HepG2 (cell line): ENCODE results near the gene CLP1. TPM values are rescaled to one million over a fixed set of nuclear protein-coding genes. Genes with fewer than 3 reads are reported as not detected.

Experiments used
- ATAC-seq: fragments of 200-7000 bp; cut with Tn5 transposase; 3 replicates; pipeline ENCODE4 v1.9.1; 2020; ENCODE audit warnings: mild to moderate bottlenecking, moderate library complexity
- BruUV-seq: library from RNA; stranded (reverse); fragments of 400-500 nt; replicated peaks from 2 replicates; lab custom pipeline; 2021; lab: Mats Ljungman, UMichigan
- CTCF ChIA-PET: fragments of 300-600 bp; formaldehyde crosslinking; extraction: SDS; loops from one replicate; lab custom pipeline; 2021; ENCODE audit warnings: low total read pairs, inconsistent platforms, low intra/inter-chr PET ratio; lab: Yijun Ruan, JAX
- POLR2A ChIA-PET: fragments of 350-600 bp; sonication (Branson Sonifier 250); formaldehyde crosslinking; loops from one replicate; lab custom pipeline; 2020; ENCODE audit warnings: antibody characterized with exemption, inconsistent platforms; lab: Yijun Ruan, JAX
- DNase-seq: peaks from one replicate; pipeline ENCODE4 v3.0.0-alpha.2; 2015; ENCODE audit warnings: low spot score
- FAIRE-seq: peaks from 3 replicates; lab custom pipeline; 2011; peaks lifted over from hg19 to GRCh38; lab: Jason Lieb, UNC
- H2AFZ ChIP-seq: one replicate; pipeline ENCODE4 v1.6.1; 2011; ENCODE audit warnings: low read length, inconsistent platforms
- H3K27ac ChIP-seq: fragments of 300-600 bp; 3 replicates; pipeline ENCODE4 v1.8.0; 2011; ENCODE audit warnings: mixed run types, mild to moderate bottlenecking, mixed read lengths, low read length, inconsistent platforms; ENCODE audit not compliant: insufficient read depth; ENCODE audit errors: extremely low read length
- H3K27me3 ChIP-seq, 2 experiments: fragments of 200-600 bp in 1 of 2; 2 replicates in 1 of 2; 3 replicates in 1 of 2; pipeline versions ENCODE4 v1.6.0 to v1.8.0; 2011; ENCODE audit warnings: low read length in 2 of 2, mild to moderate bottlenecking in 2 of 2, moderate library complexity in 2 of 2, inconsistent platforms in 1 of 2; ENCODE audit not compliant: insufficient read depth in 2 of 2, control insufficient read depth in 1 of 2
- H3K36me3 ChIP-seq, 2 experiments: fragments of 200-600 bp in 1 of 2; replicated peaks in 1 of 2; 2 replicates in 1 of 2; 3 replicates in 1 of 2; pipeline versions ENCODE4 v1.5.1 to v1.8.0; 2011; ENCODE audit warnings: low read length in 2 of 2, inconsistent platforms in 1 of 2; ENCODE audit not compliant: insufficient read depth in 2 of 2, control insufficient read depth in 1 of 2
- H3K4me1 ChIP-seq: 2 replicates; pipeline ENCODE4 v1.5.1; 2012; ENCODE audit warnings: low read length, inconsistent platforms; ENCODE audit not compliant: insufficient read depth
- H3K4me2 ChIP-seq: 2 replicates; pipeline ENCODE4 v1.6.0; 2011; ENCODE audit warnings: low read depth, low read length, inconsistent platforms
- H3K4me3 ChIP-seq, 3 experiments: fragments of 200-600 bp in 1 of 3; sonication (generic), shearing (Covaris generic) in 1 of 3; replicated peaks in 1 of 3; 2 replicates each; pipeline ENCODE4 v1.5.1; 2011 to 2016; ENCODE audit warnings: low read length in 3 of 3, inconsistent platforms in 2 of 3, low read depth in 2 of 3, mild to moderate bottlenecking in 2 of 3, control low read depth in 1 of 3, mixed read lengths in 1 of 3; ENCODE audit not compliant: insufficient read depth in 1 of 3
- H3K79me2 ChIP-seq: one replicate; pipeline ENCODE4 v1.6.1; 2011; ENCODE audit warnings: low read length, inconsistent platforms; ENCODE audit not compliant: insufficient read depth
- H3K9ac ChIP-seq: 2 replicates; pipeline ENCODE4 v1.6.0; 2011; ENCODE audit warnings: mild to moderate bottlenecking, low read depth, low read length, inconsistent platforms; ENCODE audit not compliant: insufficient read depth
- H3K9me3 ChIP-seq: 2 replicates; pipeline ENCODE4 v1.5.1; 2012; ENCODE audit warnings: mild to moderate bottlenecking, low read length
- H4K20me1 ChIP-seq: 2 replicates; pipeline ENCODE4 v1.6.0; 2011; ENCODE audit warnings: inconsistent platforms, mild to moderate bottlenecking, low read length, moderate library complexity; ENCODE audit not compliant: insufficient read depth
- ARNTL ChIP-seq: sonication (generic); formaldehyde crosslinking; IDR thresholded peaks from 2 replicates; pipeline ENCODE4 v1.4.0; 2020; ENCODE audit warnings: mild to moderate bottlenecking, missing genetic modification reagents
- ATM ChIP-seq: fragments of 450-650 bp; IDR thresholded peaks from 2 replicates; pipeline ENCODE4 v1.7.1; 2017; ENCODE audit warnings: mild to moderate bottlenecking, borderline replicate concordance
- HMG20B ChIP-seq: conservative IDR thresholded peaks from 2 replicates; pipeline ENCODE4 v1.6.1; 2016; ENCODE audit warnings: missing genetic modification reagents, missing compliant biosample characterization
- JUN ChIP-seq: sonication (generic); formaldehyde crosslinking; IDR thresholded peaks from 2 replicates; pipeline ENCODE4 v1.4.0; 2020; ENCODE audit warnings: mild to moderate bottlenecking, missing genetic modification reagents
- RBAK ChIP-seq: sonication (generic); formaldehyde crosslinking; IDR thresholded peaks from 2 replicates; pipeline ENCODE4 v1.5.1; 2020; ENCODE audit warnings: mild to moderate bottlenecking, missing genetic modification reagents
- RBM22 ChIP-seq: fragments of 200-400 bp; formaldehyde crosslinking; optimal IDR thresholded peaks from 2 replicates; pipeline ENCODE3; 2017; ENCODE audit warnings: mild to moderate bottlenecking, low read length, moderate library complexity
- SRSF1 ChIP-seq: fragments of 200-400 bp; formaldehyde crosslinking; optimal IDR thresholded peaks from 2 replicates; pipeline ENCODE3; 2017; ENCODE audit warnings: mild to moderate bottlenecking, low read depth, low read length, moderate library complexity
- TMF1 ChIP-seq: sonication (generic); formaldehyde crosslinking; IDR thresholded peaks from 2 replicates; pipeline ENCODE4 v1.8.1; 2022; ENCODE audit warnings: low read depth, missing genetic modification reagents
- ZNF20 ChIP-seq: sonication (generic); formaldehyde crosslinking; IDR thresholded peaks from 2 replicates; pipeline ENCODE4 v1.4.0; 2020; ENCODE audit warnings: mild to moderate bottlenecking, moderate library complexity, missing genetic modification reagents
- ZNF234 ChIP-seq: sonication (generic); formaldehyde crosslinking; conservative IDR thresholded peaks from 2 replicates; pipeline ENCODE4 v1.5.1; 2020; ENCODE audit warnings: mild to moderate bottlenecking, missing genetic modification reagents
- ZNF563 ChIP-seq: sonication (generic); formaldehyde crosslinking; IDR thresholded peaks from 2 replicates; pipeline ENCODE4 v1.8.0; 2022; ENCODE audit warnings: mild to moderate bottlenecking, moderate library complexity, missing genetic modification reagents
- ZNF567 ChIP-seq: sonication (generic); formaldehyde crosslinking; IDR thresholded peaks from 2 replicates; pipeline ENCODE4 v1.8.1; 2023; ENCODE audit warnings: mild to moderate bottlenecking, missing genetic modification reagents, borderline replicate concordance
- ZNF672 ChIP-seq: sonication (generic); formaldehyde crosslinking; IDR thresholded peaks from 2 replicates; pipeline ENCODE4 v1.8.1; 2022; ENCODE audit warnings: missing genetic modification reagents
- ZNF687 ChIP-seq: sonication (generic); formaldehyde crosslinking; IDR thresholded peaks from 2 replicates; pipeline ENCODE4 v1.5.1; 2020; ENCODE audit warnings: mild to moderate bottlenecking, missing genetic modification reagents, moderate library complexity
- WGBS: methylation state at CpG from one replicate; pipeline ENCODE4 v1.1.6; 2017; ENCODE audit warnings: low lambda C conversion rate; 5-methylcytosine and 5-hydroxymethylcytosine counted together
- in situ Hi-C: cut with HindIII; loops from 2 replicates; pipeline ENCODE4 v1.10.0; 2017; ENCODE audit warnings: low pct_unique_long_range_greater_than_20kb; ENCODE audit not compliant: extremely low pct_ligation_motif_present
- intact Hi-C: fragments of 100-400 bp; cut with micrococcal nuclease; formaldehyde crosslinking; loops from one replicate; pipeline ENCODE4 v1.10.0; 2022; ENCODE audit not compliant: unreplicated experiment
- polyA plus RNA-seq, 8 experiments: library from polyadenylated mRNA; depleted of rRNA in 3 of 8; stranded (reverse) in 7 of 8; unstranded in 1 of 8; fragments of >200 nt; fragmentation: Illumina TruSeq in 4 of 8; extraction: Trizol in 4 of 8; gene quantifications; 2 replicates each; pipeline versions ENCODE4 v1.2.1 to v1.2.3, GENCODE V29; 2011 to 2016; ENCODE audit warnings: low read depth in 4 of 8, missing spikeins in 1 of 8, mixed read lengths in 1 of 8; ENCODE audit not compliant: insufficient read depth in 1 of 8
- total RNA-seq, 5 experiments: library from RNA; depleted of rRNA; stranded (reverse); fragments of >200 nt; fragmentation: Illumina TruSeq; extraction: Trizol; gene quantifications; 2 replicates each; pipeline ENCODE4 v1.2.3, GENCODE V29; 2016; ENCODE audit warnings: low read depth in 1 of 5
- TF ChIP-seq, protein P1 (sequence below): sonication (generic); formaldehyde crosslinking; IDR thresholded peaks from 2 replicates; pipeline ENCODE4 v1.4.0; 2020; ENCODE audit warnings: missing genetic modification reagents, mild to moderate bottlenecking, borderline replicate concordance
- TF ChIP-seq, protein P2 (sequence below): sonication (generic); formaldehyde crosslinking; IDR thresholded peaks from 2 replicates; pipeline ENCODE4 v1.8.0; 2022; ENCODE audit warnings: missing genetic modification reagents, mild to moderate bottlenecking, borderline replicate concordance

Gene CLP1
- total and polyA plus RNA-seq, 2 of the 13 experiments (the other 11 are each of a cell fraction or from before 2014, with no cell fraction given) = 14.6 to 24.8 TPM

DNA sequence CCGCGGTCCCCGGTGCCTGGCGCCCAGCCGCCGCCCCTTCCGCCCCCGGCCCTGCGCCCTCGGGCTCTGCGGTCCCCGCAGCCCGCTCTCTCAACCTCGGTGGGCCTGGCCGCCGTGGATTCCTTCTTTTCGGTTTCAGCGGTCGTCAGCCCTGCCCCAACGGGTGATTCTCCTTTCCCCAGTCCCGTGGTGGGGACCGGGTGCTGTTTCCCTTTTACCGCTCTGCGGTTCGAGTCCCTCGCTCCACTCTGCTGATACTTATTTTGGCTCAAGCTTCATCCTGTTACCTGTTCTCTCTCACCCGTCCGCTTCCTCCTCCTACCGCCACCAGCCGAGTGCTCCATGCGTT is 10.8 kb downstream of the CLP1 start:
- H3K27me3 ChIP-seq = no peaks in the 10 kb centered on the region; a peak in 1 of 5 replicates
- peaks cover 35% of the 10 kb centered on the region for H3K4me1 ChIP-seq
- no peaks in the 10 kb centered on the region for H3K9me3 ChIP-seq
- DNase-seq = no peak
- FAIRE-seq = no peak
- H3K4me2 ChIP-seq = peak overlapping the region; percentile 95
- peak; percentile 38 for ATAC-seq
- H3K27ac ChIP-seq = peak overlapping the region; percentile 98
- ChIA-PET CTCF (no interaction called here), POLR2A (interaction anchor here (1.8 kb wide), 1 partner anchor 44 kb away, joined by 5 read pairs; the partner anchor contains the start of genes MED19 and TMX2)
- peaks cover 45% of the 10 kb centered on the region for H3K79me2 ChIP-seq
- H3K9ac ChIP-seq = peak overlapping the region; percentile 98
- no peaks in the 10 kb centered on the region for H4K20me1 ChIP-seq
- peak overlapping the region; percentile 81 to 91 (median 88) for H3K4me3 ChIP-seq
- in situ Hi-C loops (loop anchor here (25.0 kb wide), 2 partner anchors 619 to 844 kb away; partner anchors contain the start of gene OR5B21), intact Hi-C loops (loop anchor here (5.0 to 10.0 kb wide), 2 partner anchors 136 to 226 kb away; no protein-coding TSS in a partner anchor)
- WGBS = under 1% methylated on average over 25 of the region's 31 CpGs
- no peak overlapping the region for H2AFZ ChIP-seq
- TSS peak; percentile 67 for BruUV-seq
- H3K36me3 ChIP-seq = peaks cover 10 to 20% of the 10 kb centered on the region in 2 experiments; a peak in 4 of 5 replicates
- TF ChIP-seq HMG20B (CRISPR knock-in tag) = no peak
- TF ChIP-seq, protein P1, sequence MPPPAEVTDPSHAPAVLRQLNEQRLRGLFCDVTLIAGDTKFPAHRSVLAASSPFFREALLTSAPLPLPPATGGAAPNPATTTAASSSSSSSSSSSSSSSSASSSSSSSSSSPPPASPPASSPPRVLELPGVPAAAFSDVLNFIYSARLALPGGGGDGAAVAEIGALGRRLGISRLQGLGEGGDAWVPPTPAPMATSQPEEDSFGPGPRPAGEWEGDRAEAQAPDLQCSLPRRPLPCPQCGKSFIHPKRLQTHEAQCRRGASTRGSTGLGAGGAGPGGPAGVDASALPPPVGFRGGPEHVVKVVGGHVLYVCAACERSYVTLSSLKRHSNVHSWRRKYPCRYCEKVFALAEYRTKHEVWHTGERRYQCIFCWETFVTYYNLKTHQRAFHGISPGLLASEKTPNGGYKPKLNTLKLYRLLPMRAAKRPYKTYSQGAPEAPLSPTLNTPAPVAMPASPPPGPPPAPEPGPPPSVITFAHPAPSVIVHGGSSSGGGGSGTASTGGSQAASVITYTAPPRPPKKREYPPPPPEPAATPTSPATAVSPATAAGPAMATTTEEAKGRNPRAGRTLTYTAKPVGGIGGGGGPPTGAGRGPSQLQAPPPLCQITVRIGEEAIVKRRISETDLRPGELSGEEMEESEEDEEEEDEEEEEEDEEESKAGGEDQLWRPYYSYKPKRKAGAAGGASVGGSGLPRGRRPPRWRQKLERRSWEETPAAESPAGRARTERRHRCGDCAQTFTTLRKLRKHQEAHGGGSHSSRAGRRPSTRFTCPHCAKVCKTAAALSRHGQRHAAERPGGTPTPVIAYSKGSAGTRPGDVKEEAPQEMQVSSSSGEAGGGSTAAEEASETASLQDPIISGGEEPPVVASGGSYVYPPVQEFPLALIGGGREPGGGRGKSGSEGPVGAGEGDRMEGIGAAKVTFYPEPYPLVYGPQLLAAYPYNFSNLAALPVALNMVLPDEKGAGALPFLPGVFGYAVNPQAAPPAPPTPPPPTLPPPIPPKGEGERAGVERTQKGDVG (CRISPR knock-in tag) = no peak
- no peak for TF ChIP-seq ZNF687 (CRISPR knock-in tag)
- TF ChIP-seq JUN = no peak
- 0 out of 2 replicates have a peak, but pooled peaks have one; percentile 58 for TF ChIP-seq ZNF234 (CRISPR knock-in tag)
- no peak for TF ChIP-seq RBAK (CRISPR knock-in tag)
- no peak for TF ChIP-seq ZNF563 (CRISPR knock-in tag)
- no peak for TF ChIP-seq ZNF672 (CRISPR knock-in tag)
- no peak for TF ChIP-seq RBM22
- TF ChIP-seq SRSF1 = peak; percentile 20
- no peak for TF ChIP-seq ATM
- TF ChIP-seq ARNTL (CRISPR knock-in tag) = 0 out of 2 replicates have a peak, but pooled peaks have one; percentile 5
- no peak for TF ChIP-seq TMF1
- TF ChIP-seq, protein P2, sequence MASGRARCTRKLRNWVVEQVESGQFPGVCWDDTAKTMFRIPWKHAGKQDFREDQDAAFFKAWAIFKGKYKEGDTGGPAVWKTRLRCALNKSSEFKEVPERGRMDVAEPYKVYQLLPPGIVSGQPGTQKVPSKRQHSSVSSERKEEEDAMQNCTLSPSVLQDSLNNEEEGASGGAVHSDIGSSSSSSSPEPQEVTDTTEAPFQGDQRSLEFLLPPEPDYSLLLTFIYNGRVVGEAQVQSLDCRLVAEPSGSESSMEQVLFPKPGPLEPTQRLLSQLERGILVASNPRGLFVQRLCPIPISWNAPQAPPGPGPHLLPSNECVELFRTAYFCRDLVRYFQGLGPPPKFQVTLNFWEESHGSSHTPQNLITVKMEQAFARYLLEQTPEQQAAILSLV = peak; percentile 86; the same call in 1 of the 2 replicates
- no peak for TF ChIP-seq ZNF567 (CRISPR knock-in tag)
- 0 out of 2 replicates have a peak, but pooled peaks have one; percentile 63 for TF ChIP-seq ZNF20
